ENCODE data around the gene PTPRD.
"Not testable (repeated sequence)": the region's sequence is repeated elsewhere in the genome, so short reads cannot be mapped to it uniquely, and the experiment has no call there.

The PTPRD gene

GRCh38 chr9:9426454-9426853 lies 1186.3 kb downstream of the PTPRD start:
- not testable (repeated sequence) for DNase-seq

DNA sequence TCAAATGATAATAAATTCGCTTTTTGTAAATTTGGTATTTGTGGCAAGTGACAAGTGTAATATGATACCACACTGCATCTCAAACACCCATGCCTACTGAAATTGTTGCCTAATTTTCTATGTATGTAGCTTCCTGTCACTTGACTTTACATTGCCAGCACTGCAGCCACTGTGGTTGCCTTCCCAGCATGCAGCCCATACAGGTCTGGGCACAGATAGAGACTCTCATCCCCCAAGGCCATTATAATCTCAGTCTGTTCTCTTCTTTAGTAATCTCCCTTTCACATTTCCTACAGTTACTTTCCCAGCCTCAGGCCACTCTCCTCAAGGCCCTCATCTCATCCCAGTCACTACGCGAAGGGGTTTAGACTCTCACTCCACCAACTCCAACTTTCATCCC lies 1200.6 kb downstream of the PTPRD start:
- peak; percentile 17 for DNase-seq

- DNase-seq = no peak
Measured at GRCh38 chr9:9410736-9411135, 1202.1 kb downstream of the PTPRD start.

- no peak for DNase-seq
Measured at GRCh38 chr9:9399982-9400381, 1212.8 kb downstream of the PTPRD start.

- DNase-seq = no peak
Measured at GRCh38 chr9:9396518-9396917, 1216.3 kb downstream of the PTPRD start.

GRCh38 chr9:9395539-9395938 lies 1217.3 kb downstream of the PTPRD start:
- DNase-seq = no peak

DNA sequence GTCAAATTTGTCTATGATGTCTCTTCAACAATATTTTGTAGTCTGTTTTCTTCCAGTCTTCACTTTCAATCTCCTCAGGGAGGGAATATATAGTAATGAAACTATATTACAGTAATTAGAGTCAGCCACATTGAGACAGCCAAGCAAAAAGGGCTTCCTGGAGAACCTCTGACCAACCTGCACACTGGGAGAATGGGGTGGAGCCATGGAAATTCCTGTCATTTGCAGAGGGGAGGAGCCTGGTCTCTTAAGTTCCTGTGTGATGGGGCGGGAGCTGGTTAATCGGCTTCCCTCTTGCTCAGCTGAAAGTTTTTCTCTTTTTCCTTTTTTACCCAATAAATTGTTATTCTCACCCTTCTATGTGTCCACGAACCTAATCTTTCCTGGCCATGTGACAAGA lies 1220.0 kb downstream of the PTPRD start:
- DNase-seq = no peak

DNA sequence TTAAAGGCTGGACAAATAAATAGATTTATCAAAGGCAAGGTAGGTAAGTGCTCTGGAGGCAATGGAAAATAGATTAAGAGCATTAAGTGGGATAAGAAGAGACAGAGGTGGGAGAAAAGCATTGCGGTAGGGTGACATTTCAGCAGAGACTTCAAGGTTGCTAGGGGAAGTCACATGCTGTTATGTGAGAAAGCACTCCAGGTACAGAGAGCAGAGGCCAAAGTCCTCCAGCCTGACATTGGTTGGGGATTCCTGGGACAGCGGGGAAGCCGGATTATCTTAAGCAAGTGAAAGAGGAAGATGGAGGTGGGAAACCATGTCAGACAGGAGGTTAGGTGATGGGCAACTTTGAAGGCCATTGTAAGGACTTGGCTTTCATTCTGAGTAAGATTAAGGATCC lies 1222.9 kb downstream of the PTPRD start:
- no peak for DNase-seq

DNA sequence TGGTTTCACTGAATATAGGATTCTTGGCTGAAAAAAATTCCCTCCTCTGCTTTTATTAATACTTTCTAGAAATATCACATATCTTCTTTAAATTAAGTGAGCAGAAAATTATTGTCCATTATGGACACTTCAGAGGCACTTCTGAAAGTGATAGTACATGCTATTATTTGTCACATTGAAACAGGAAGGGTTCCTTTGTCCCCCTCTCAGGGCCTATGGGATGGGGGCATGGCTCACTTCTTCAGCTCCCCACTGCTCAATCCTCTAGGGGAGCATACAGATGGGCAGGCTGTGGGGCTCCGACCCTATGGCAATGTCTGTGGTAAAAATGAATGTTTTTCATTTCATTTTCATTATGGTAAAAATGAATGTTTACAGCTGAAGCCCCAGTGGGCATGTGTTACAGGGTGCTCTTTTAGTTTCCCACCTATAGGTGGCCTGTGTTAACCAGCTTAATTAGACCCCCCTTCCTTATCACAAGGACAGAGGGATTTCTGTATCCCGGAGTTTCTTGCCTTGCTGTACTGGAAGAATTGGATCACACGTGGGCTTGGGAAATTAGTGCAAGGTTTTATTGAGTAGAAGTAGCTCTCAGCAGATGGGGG lies 1225.2 kb downstream of the PTPRD start:
- peak; percentile 5 for DNase-seq

DNA sequence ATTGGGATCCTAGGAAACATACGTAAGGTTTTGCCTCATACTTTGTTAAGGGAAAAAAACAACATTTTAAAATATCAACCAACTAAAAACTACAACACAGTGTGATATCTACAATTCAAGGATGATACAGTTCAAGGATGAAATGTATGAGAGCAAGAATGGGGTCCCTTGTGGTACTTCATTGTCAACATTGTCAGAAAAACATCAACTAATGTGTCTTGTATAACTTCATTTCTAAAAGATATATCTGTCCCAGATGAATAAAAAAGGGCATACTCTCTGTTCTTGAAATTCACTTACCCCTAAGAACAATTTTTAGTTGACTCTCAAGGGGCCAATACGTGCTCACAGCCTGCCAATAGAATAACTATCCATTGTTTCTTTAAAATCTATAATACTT lies 1250.5 kb downstream of the PTPRD start:
- no peak for DNase-seq

DNA sequence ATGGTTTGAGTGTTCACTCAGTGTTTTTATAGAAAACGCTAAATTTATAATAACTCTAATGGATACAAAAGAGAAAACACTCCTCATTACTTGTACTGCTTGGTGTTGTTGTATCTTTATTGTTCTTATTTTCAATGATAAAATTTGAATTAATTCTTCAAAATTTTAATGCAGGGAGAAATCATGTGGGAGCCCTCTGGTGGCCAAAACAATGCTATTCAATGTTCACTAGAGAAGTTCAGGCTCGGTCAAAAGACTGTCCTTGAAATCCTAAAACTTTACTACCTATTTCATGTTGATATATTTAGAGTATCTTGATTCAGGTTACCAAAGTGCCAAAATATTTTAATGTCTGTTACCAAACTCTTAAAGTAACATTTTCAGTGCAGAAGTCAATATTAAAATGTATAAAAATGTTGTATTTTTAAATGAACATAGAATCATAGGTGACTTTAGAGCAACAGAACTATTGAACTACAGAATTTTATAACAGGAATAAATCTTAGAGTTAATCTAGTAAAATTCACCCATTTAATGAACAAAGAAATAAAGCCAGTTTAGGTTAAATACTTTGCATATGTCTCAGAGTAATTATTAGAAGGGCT lies 1259.8 kb downstream of the PTPRD start:
- no peak for DNase-seq

GRCh38 chr9:9341203-9341602 lies 1271.6 kb downstream of the PTPRD start:
- DNase-seq = no peak

GRCh38 chr9:9337129-9337528 lies 1275.7 kb downstream of the PTPRD start:
- no peak for DNase-seq

DNA sequence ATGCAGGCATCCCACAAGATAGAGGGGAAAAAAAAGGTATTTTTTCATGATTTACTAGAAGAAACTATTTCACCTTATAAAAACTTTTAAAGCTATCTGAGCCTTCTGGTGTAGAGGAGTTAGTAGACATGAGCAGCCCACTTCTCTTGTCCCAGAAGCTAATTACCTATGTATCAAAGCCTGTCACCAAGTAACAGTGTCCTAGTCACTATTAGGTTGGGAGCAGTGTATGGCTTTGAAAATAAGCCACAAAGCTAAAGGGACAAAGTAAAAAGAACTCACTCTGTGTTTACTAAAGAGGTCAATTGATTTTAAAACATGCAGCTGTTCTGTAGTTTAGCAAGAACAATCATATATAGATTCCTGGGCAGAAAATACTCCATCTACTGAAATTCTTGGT lies 1286.1 kb downstream of the PTPRD start:
- DNase-seq = no peak

- no peak for DNase-seq
Measured at GRCh38 chr9:9319007-9319406, 1293.8 kb downstream of the PTPRD start.

GRCh38 chr9:9310743-9311142 lies 1302.1 kb downstream of the PTPRD start:
- not testable (repeated sequence) for DNase-seq

GRCh38 chr9:9305600-9305999 lies 1307.2 kb downstream of the PTPRD start:
- no peak for DNase-seq

GRCh38 chr9:9299134-9299533 lies 1313.7 kb downstream of the PTPRD start:
- no peak for DNase-seq

DNA sequence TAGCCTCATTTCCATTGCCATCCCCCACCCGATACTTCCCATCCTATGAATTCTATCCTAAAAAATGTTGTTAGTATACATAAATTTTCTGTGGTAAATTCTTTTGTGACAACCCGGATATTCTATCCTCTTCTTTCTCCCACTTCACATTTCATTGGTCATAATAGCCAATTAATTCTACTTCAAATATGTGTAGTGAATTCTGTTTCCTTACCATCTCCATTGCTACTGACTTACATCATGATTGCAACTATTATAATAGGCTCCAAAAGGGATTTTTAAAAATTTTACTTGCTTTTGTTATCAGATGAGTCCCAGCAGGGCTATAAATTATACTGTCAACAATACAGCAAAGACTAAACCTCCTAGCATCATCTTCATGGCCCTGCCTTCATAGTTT lies 1326.8 kb downstream of the PTPRD start:
- DNase-seq = no peak

GRCh38 chr9:9284201-9284600 lies 1328.6 kb downstream of the PTPRD start:
- no peak for DNase-seq

DNA sequence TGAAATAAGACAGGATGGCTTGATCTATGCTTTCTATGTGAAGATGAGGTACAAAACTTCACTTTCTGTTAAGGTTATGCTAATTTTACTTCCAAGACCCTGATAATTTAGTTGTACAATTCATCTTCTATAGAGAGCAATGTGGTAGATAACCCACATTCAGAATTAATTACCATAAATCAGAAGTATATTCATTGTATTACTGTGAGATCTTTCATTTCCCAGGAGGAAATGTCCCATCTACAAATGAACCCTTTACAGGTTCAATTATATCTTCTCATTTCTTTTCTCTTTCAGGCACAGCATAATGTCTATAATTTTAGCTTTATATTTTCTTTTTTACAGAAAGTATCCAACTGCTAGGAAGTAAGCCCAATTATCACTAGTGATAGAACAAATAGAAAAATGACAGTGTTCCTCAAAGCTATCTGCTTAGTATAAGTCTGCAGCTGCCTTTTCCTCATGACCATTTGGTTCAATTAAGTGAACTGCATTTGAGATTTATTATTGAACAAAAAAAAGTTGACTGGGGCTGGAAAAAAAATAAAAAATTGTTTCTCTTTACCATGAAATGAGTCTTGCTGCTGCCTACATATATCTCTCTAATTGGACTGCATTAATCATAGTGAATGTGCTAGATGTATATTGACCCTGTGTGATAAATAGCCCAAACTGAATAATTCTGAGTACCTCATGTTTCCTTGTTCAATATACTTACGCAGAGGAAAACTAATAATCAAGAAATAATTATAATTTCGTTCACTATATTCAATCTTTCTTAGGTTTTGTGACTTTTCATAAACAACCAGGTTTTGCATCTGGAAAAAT lies 1329.4 kb downstream of the PTPRD start:
- DNase-seq = no peak

DNA sequence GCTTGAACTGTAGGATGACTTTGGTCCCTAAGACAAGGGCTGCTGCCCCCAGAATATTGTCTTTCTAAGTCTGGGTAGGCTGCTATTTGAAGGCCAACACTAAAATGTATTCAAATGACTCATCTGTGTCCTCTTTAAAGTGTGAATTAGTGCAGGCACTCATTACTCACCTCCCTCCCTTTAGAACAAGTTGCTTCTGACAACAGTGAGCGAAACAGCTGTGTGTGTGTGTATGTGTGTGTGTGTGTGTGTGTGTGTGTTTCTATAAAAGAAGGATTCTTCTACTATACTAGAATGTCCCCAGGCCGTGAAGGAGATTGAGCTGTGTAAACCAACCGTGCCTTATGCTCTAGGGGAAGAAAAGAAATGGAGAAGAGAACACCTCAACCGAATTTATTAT lies 1337.2 kb downstream of the PTPRD start:
- no peak for DNase-seq

GRCh38 chr9:9257999-9258498 lies 1354.8 kb downstream of the PTPRD start:
- peak; percentile 93 for DNase-seq

DNA sequence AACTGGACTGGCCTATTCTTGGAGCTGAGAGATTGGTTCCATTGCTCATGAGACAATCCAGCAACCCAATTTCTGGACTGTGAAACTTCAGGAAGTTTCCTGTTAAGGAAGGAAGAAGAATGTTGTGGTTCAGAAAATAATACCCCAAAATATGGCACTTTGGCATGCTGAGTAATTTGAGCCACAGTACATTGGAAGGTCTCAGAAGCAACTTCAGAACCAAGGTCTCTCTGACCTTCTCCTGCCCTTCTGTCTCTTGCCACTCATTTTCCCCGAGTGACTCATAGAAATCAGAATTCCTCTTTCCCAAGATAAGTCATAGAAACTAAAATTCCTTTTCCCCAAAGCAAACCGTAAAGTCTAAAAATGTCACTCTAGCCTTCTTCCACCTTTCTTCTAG lies 1366.1 kb downstream of the PTPRD start:
- no peak for DNase-seq
